Measurements from ENCODE around the gene RAB7A. TPM values are rescaled to one million over a fixed set of nuclear protein-coding genes. Genes with fewer than 3 reads are reported as not detected.

RAB7A gene
- total and polyA plus RNA-seq, 2 of the 8 experiments (the other 6 are each of a cell fraction or from before 2014, with no cell fraction given): 179 to 195 TPM

- no peak for TF ChIP-seq ATF3 (IDR thresholded peaks at IDR 0.05; ENCODE audit: insufficient read depth, low read depth, low read length)
- TF ChIP-seq SP4 (IDR thresholded peaks at IDR 0.05; ENCODE audit: low read length): no peak
- no peak for TF ChIP-seq SIX5 (IDR thresholded peaks at IDR 0.05; ENCODE audit: low read depth, low read length)
- TF ChIP-seq MAFK (IDR thresholded peaks at IDR 0.05; ENCODE audit: low read depth, low read length): no peak
- no peak for TF ChIP-seq ASH2L (IDR thresholded peaks at IDR 0.05; ENCODE audit: low read length)
- no peak for TF ChIP-seq RXRA (IDR thresholded peaks at IDR 0.05; ENCODE audit: insufficient read depth, low read depth, low read length)
- no peak for TF ChIP-seq EZH2 (IDR thresholded peaks at IDR 0.05; ENCODE audit: low read depth, low read length, severe bottlenecking)
- TF ChIP-seq CREB1 (IDR thresholded peaks at IDR 0.05): no peak
These were observed 34.1 kb downstream of the RAB7A start (continued) for GRCh38 chr3:128760042-128760441.

Data from H1 (cell line).